Ishikawa (cell line): ENCODE results near the gene SLC25A12.
A peak's percentile ranks its signal among the peaks of the same experiment; 100 is the strongest.

Experiments
- CEBPB ChIP-seq: IDR thresholded peaks from 2 replicates; pipeline ENCODE4 v1.6.1; 2012
- CREB1 ChIP-seq: IDR thresholded peaks from 2 replicates; pipeline ENCODE4 v1.6.1; 2012; ENCODE audit warnings: low read depth
- EGR1 ChIP-seq: IDR thresholded peaks from 2 replicates; pipeline ENCODE4 v1.6.1; 2012
- EP300 ChIP-seq: IDR thresholded peaks from 2 replicates; pipeline ENCODE4 v1.6.1; 2012; ENCODE audit warnings: borderline replicate concordance
- FOXM1 ChIP-seq: IDR thresholded peaks from 2 replicates; pipeline ENCODE4 v1.6.1; 2012; ENCODE audit warnings: low read depth, borderline replicate concordance
- MAX ChIP-seq: IDR thresholded peaks from 2 replicates; pipeline ENCODE4 v1.6.1; 2012
- NFIC ChIP-seq: IDR thresholded peaks from 2 replicates; pipeline ENCODE4 v1.6.1; 2012
- RAD21 ChIP-seq: IDR thresholded peaks from 2 replicates; pipeline ENCODE4 v1.6.1; 2012; ENCODE audit warnings: low read depth
- REST ChIP-seq: IDR thresholded peaks from 2 replicates; pipeline ENCODE4 v1.6.1; 2012; ENCODE audit warnings: low read depth, mild to moderate bottlenecking
- TAF1 ChIP-seq: IDR thresholded peaks from 2 replicates; pipeline ENCODE4 v1.6.1; 2012; ENCODE audit warnings: low read depth, mild to moderate bottlenecking
- TCF12 ChIP-seq: IDR thresholded peaks from 2 replicates; pipeline ENCODE4 v1.6.1; 2012; ENCODE audit warnings: low read depth
- TEAD4 ChIP-seq: IDR thresholded peaks from 2 replicates; pipeline ENCODE4 v1.6.1; 2012
- USF1 ChIP-seq: IDR thresholded peaks from 2 replicates; pipeline ENCODE4 v1.6.1; 2012
- YY1 ChIP-seq: IDR thresholded peaks from 2 replicates; pipeline ENCODE4 v1.6.1; 2012; ENCODE audit warnings: low read depth
- ZBTB7A ChIP-seq: IDR thresholded peaks from 2 replicates; pipeline ENCODE4 v1.6.1; 2012; ENCODE audit warnings: low read depth

The SLC25A12 gene

GRCh38 chr2:171814174-171814573 lies 79.9 kb downstream of the SLC25A12 start:
- TF ChIP-seq FOXM1 (no peak), TAF1 (no peak)

GRCh38 chr2:171813729-171814128 lies 80.3 kb downstream of the SLC25A12 start:
- TF ChIP-seq REST (no peak), USF1 (no peak), TEAD4 (no peak), EP300 (no peak), MAX (no peak), TAF1 (no peak), FOXM1 (no peak), RAD21 (no peak), CREB1 (no peak), YY1 (no peak), CEBPB (no peak), EGR1 (no peak), NFIC (no peak), ZBTB7A (no peak), TCF12 (no peak)

GRCh38 chr2:171813126-171813525 lies 80.9 kb downstream of the SLC25A12 start:
- TF ChIP-seq TEAD4 = no peak
- TF ChIP-seq TCF12 = no peak
- TF ChIP-seq NFIC = no peak

- TF ChIP-seq RAD21 (peak; percentile 58), EP300 (no peak), TAF1 (no peak), NFIC (no peak)
These were observed 82.8 kb downstream of the SLC25A12 start for GRCh38 chr2:171811245-171811628.

- no peak for TF ChIP-seq REST
- no peak for TF ChIP-seq TAF1
- TF ChIP-seq YY1 = no peak
- no peak for TF ChIP-seq NFIC
- TF ChIP-seq USF1 = no peak
- TF ChIP-seq EP300 = no peak
- no peak for TF ChIP-seq FOXM1
- TF ChIP-seq CREB1 = no peak
- no peak for TF ChIP-seq MAX
- no peak for TF ChIP-seq ZBTB7A
- TF ChIP-seq EGR1 = no peak
These were observed 83.4 kb downstream of the SLC25A12 start for GRCh38 chr2:171810422-171811244.

- no peak for TF ChIP-seq USF1
- TF ChIP-seq TEAD4 = no peak
- no peak for TF ChIP-seq REST
- TF ChIP-seq NFIC = no peak
- no peak for TF ChIP-seq TCF12
- TF ChIP-seq TAF1 = no peak
- TF ChIP-seq FOXM1 = no peak
- no peak for TF ChIP-seq EP300
- TF ChIP-seq CEBPB = no peak
These were observed 86.1 kb downstream of the SLC25A12 start for GRCh38 chr2:171807831-171808393.
